Measurements from ENCODE around the gene IL19.

Gene IL19

GRCh38 chr1:206770531-206771337 lies at the start of gene IL19:
IL19 (plus strand) TSS chr1:206770773; CDS start chr1:206836663, 65,890 bp downstream.
- peak; percentile 61 for DNase-seq (ENCODE audit: low spot score)

GRCh38 chr1:206721454-206721853 lies 49.1 kb upstream of the IL19 start:
- no peak for DNase-seq (ENCODE audit: low spot score)

DNA sequence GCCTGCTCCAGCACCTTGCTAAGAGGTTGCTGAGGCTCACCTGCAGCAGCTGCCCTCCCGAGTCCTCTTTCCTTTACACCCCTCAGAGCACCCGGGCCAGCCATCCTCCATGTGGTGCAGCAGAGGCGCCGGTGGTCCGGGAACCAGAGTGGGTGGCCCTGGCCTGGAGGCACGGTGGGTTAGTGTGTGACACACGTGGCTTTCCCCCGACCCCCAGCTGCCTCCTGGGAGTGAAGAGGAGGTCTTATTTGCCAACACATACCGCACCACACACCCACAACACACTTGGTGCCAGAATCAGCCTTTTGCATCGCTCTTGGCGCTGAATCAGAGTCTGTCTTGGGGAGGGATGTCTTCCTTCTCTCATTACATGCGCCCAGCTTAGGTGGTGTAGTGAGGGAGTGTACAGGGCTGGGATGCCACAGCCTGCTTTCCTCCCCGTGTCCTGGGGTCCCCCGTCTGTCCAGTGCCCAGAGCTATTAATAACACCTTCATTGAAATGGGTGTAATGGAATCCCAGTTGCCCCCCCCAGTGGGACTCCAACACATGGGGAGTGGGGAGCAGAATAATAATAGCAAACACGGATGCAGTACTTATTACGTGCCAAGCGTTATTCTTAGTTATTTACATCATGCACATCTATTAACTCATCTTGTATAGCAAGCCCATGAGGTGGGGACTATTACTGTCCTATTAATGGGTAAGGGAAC lies 47.7 kb upstream of the IL19 start:
- DNase-seq (ENCODE audit: low spot score) = no peak

DNA sequence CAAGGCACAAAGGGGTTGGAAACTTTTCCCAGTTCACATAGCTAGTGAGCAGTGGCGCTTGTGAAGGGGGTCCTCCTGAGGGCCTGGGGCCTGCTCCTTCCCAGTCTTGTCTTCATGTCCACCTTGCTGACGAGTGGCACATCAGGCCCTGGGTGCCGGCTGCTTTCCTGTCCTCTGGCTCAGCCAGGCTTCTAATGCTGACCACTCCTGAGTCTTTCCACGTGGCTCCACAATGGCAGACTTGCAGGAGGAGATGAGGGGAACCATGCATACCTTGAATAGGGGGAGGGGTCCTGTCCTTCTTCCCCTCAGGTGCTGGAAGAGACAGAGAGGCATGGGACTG lies 47.1 kb upstream of the IL19 start:
- DNase-seq (ENCODE audit: low spot score) = no peak

GRCh38 chr1:206723805-206724472 lies 46.6 kb upstream of the IL19 start:
- no peak for DNase-seq (ENCODE audit: low spot score)

DNA sequence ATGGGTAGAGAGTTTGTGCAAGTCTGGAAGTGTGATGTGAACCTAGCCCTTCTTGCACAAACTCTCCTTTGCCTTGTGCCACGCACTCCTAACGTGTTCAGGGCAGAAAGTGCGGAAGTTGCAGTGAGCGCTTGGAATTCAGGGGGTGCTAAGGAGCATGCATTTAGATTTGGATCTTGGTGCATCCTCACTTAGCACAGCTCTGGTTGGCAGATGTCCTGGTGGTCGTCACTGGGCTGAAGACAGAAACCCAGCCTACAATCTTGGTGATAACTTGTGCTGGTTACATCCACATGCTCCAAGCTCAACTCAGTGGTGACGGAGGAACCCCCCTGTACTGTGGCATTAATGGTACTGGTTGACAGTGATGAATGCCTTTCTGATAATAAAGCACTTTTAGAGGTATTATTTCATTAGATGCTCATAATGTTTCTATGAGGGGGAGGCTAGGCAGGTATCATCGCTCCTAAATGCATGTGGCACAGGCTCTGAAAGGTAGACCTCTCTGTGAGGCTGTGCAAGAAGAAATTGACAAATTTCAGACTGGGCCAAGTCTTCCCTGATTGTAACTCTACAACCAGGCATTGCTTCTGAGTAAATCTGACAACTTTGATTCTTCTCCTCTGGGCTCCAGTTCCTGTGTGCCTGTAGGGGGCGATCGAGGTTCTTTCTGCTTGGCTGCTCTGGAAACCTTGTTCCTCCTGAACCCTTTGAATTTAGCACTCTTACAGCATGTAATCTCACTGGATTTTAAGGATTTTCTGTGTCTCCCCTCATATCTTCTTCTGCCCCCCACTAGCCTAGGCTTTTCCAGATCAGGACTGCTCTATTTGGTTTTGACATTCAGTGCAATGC lies 45.2 kb upstream of the IL19 start:
- peak; percentile 40 for DNase-seq (ENCODE audit: low spot score)

DNA sequence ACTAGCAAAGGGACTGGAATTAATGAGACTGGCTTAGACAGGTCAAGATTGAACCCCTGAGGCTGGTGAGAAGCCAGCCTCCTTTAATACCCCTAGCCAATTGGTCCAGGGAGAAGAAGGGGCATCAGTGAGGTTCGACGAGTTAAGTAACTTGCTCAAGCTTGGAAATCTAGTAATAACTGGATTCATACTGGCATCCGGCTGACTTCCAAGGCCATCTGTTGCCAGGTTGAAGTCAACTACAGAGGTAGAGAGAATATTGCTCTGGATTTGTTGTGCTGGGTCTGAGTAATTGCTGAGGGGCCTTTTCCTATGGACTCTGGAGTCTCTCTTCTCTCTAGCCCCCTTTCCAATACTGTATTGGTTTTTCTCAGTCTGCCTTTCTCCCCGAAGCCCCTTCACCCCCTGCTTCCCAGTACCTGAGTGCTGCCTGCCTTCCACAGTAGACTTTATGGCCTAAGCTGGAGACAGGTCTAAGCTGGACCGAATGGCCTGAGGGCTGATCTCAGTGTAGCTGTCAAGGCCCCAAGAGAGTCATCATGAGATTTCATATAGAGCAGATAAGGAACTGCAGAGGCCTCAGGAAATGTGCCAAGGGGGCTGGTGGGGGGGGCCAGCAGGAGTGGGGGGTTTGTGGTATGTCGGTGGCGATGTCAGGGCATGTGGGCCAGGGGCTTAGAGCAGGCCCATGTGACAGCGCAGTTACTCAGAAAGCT lies 42.4 kb upstream of the IL19 start:
- DNase-seq (ENCODE audit: low spot score) = no peak

DNA sequence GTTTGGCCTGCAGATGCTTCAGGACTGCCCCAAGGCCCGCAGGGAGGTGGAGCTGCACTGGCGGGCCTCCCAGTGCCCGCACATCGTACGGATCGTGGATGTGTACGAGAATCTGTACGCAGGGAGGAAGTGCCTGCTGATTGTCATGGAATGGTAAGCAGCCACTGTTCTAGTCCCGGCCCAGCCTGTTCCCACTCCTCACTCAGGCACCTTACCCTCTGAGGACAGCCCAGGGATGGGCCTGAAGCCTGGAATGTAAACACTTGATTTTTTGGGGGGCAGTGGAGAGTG lies 41.9 kb upstream of the IL19 start:
- no peak for DNase-seq (ENCODE audit: low spot score)

DNA sequence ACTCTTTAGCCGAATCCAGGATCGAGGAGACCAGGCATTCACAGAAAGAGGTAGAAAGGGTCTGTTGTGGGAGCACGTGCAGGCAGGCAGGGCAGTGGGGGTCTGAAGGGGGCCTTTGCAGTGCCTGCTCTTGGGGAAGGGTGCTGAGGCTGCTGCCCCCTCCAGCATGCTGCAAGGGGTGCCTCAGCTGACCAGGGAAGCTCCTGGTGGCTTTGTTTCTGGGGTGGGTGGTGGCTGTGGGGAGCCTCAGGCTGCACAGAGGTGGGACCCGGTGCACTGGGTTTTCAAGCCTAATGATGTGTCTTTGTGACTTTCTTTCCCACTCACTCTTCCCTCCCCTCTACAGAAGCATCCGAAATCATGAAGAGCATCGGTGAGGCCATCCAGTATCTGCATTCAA lies 41.5 kb upstream of the IL19 start:
- no peak for DNase-seq (ENCODE audit: low spot score)

DNA sequence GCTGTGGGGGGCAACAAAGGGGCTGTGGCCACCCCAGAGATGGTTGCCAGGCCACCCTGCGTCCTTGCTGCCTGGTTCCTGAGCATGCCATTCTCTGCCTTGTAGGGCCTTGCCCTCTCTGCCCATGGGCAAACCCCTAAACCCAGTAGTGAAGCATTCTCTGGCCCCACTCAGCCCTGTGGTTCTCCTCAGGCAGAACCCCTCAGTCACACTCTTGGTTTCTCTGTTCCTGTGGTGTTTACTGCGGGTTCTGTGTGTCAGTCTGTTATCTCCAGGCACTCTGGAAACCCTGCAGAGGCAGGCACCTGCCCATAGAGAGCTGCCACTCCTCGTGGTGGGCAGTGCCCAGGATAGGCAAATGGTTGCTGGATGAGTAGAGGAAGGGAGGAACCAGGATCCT lies 41.1 kb upstream of the IL19 start:
- no peak for DNase-seq (ENCODE audit: low spot score)

GRCh38 chr1:206732508-206732907 lies 38.1 kb upstream of the IL19 start:
- no peak for DNase-seq (ENCODE audit: low spot score)

DNA sequence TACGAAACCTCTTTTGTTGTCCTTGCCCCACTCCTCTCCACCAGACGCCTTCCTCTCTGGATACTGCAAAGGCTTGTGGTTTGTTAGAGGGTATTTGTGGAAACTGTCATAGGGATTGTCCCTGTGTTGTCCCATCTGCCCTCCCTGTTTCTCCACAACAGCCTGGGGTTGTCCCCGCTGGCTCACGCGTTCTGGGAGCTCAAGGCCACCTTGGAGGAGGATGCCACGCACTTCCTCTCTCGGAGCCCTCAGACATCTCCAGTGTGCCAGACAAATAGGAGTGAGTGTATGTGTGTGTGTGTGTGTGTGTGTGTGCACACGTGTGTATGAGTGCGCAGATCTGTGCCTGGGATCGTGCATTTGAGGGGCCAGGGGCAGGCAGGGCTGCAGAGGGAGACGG lies 37.6 kb upstream of the IL19 start:
- no peak for DNase-seq (ENCODE audit: low spot score)

GRCh38 chr1:206734499-206735142 lies 36.0 kb upstream of the IL19 start:
- no peak for DNase-seq (ENCODE audit: low spot score)

DNA sequence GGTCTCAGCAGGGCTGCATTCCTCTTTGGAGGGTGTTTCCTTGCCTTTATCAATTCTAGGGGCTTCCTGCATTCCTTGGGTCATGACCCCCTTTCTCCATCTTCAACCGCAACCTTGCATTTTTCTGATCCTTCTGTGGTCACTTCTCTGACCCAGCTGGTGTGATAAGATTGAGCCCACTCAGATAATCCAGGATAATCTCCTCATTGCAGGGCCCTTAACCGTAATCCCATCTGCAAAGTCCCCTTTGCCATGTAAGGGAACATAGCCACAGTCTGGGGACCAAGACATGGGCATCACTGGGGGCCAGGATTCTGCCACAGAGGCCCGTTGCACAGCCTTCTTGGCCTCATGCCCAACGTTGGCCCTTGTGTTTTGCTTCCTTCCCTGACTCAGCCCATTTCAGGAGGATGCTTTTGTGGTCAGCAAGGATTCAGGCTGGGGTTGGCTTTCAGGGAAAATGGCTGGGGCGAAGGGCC lies 35.0 kb upstream of the IL19 start:
- no peak for DNase-seq (ENCODE audit: low spot score)

- no peak for DNase-seq (ENCODE audit: low spot score)
Observed at GRCh38 chr1:206736878-206737728, 33.5 kb upstream of the IL19 start.

GRCh38 chr1:206737729-206738201 lies 32.8 kb upstream of the IL19 start:
- DNase-seq (ENCODE audit: low spot score) = no peak

GRCh38 chr1:206738370-206739366 lies 31.9 kb upstream of the IL19 start:
- no peak for DNase-seq (ENCODE audit: low spot score)

DNA sequence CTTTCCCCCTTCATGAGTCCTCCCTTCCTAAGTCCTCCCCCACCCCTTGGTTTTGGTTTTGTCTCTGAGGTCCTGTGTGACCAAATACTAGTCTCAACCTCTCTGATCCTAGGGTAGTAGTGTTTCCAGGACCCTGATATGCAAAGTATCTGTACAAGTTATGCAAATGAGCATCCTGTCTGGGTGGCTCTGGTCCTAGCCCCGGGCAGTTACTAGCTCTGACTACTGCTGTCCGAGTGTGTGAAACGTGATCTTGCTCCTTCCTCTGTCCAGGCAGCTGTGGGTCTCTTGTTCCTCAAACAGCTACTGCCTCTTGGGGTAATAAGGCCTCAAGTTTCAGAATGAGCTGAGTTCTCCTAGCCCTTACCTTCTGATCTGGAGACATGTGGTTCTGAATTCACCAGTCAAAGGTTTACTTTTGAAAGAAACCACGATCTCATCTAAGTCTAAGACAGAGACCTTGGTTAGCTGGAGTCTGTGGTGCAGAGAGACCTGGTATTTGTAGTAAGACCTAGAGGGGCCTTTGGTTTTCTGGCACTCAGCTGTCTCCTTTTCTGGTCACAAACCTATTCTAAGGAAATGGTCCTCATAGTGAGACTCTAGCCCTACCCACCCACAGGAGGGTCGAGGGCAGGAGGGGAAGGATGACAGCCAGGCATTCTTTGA lies 31.0 kb upstream of the IL19 start:
- DNase-seq (ENCODE audit: low spot score) = peak; percentile 71

All from pons (tissue), 1 donor.